ENCODE data around the gene TMEM263.
A peak's percentile ranks its signal among the peaks of the same experiment; 100 is the strongest.

The TMEM263 gene

GRCh38 chr12:106955377-106956047 is at the start of gene TMEM263:
Gene TMEM263, plus strand, starts transcription at chr12:106955907. Its CDS starts 11,210 bp downstream, at chr12:106967117.
- Histone ChIP-seq H3K27me3 (peaks cover 73% of the 10 kb centered on the region), H3K4me3 (ENCODE audit: low read depth in 1 of 2, low read length in 1 of 2) (peak within 1 kb of the TSS; percentile 61 to 75), H3K27ac (no peak within 1 kb of the TSS), H3K9me3 (no peaks in the 10 kb centered on the region), H3K36me3 (no peaks in the 10 kb centered on the region), H3K4me1 (ENCODE audit: control insufficient read depth in 1 of 2, insufficient read depth in 1 of 2, low read depth in 1 of 2, low read length in 1 of 2) (peaks cover 17% of the 10 kb centered on the region in 2 experiments)
- TF ChIP-seq CTCF (IDR thresholded peaks at IDR 0.05): no peak

- no peaks in the 10 kb centered on the region for H3K36me3 ChIP-seq
- no peak overlapping the region for H3K27ac ChIP-seq
- peaks cover 4% of the 10 kb centered on the region for H3K9me3 ChIP-seq
- no peak overlapping the region for H3K4me3 ChIP-seq (ENCODE audit: low read depth in 1 of 2, low read length in 1 of 2)
- no peak for TF ChIP-seq CTCF (IDR thresholded peaks at IDR 0.05)
- H3K27me3 ChIP-seq: peaks cover 95% of the 10 kb centered on the region
- H3K4me1 ChIP-seq (ENCODE audit: control insufficient read depth in 1 of 2, insufficient read depth in 1 of 2, low read depth in 1 of 2, low read length in 1 of 2): peaks cover 0 to 9% of the 10 kb centered on the region in 2 experiments
Observed at GRCh38 chr12:106906715-106907114, 49.0 kb upstream of the TMEM263 start.

GRCh38 chr12:106907411-106907810 is 48.3 kb upstream of the TMEM263 start:
- Histone ChIP-seq H3K36me3 (no peaks in the 10 kb centered on the region), H3K27me3 (peaks cover 95% of the 10 kb centered on the region), H3K27ac (no peak overlapping the region), H3K4me3 (ENCODE audit: low read depth in 1 of 2, low read length in 1 of 2) (no peak overlapping the region), H3K4me1 (ENCODE audit: control insufficient read depth in 1 of 2, insufficient read depth in 1 of 2, low read depth in 1 of 2, low read length in 1 of 2) (peaks cover 0 to 9% of the 10 kb centered on the region in 2 experiments), H3K9me3 (peaks cover 4% of the 10 kb centered on the region)
- TF ChIP-seq CTCF (IDR thresholded peaks at IDR 0.05): no peak

- no peaks in the 10 kb centered on the region for H3K36me3 ChIP-seq
- no peak for TF ChIP-seq CTCF (IDR thresholded peaks at IDR 0.05)
- H3K4me3 ChIP-seq (ENCODE audit: low read depth in 1 of 2, low read length in 1 of 2): no peak overlapping the region
- peaks cover 4% of the 10 kb centered on the region for H3K9me3 ChIP-seq
- peaks cover 0 to 9% of the 10 kb centered on the region in 2 experiments for H3K4me1 ChIP-seq (ENCODE audit: control insufficient read depth in 1 of 2, insufficient read depth in 1 of 2, low read depth in 1 of 2, low read length in 1 of 2)
- no peak overlapping the region for H3K27ac ChIP-seq
- H3K27me3 ChIP-seq: peaks cover 95% of the 10 kb centered on the region
Observed at GRCh38 chr12:106907846-106908245, 47.9 kb upstream of the TMEM263 start.

- Histone ChIP-seq H3K27me3 (peaks cover 95% of the 10 kb centered on the region), H3K4me3 (ENCODE audit: low read depth in 1 of 2, low read length in 1 of 2) (no peak overlapping the region), H3K4me1 (ENCODE audit: control insufficient read depth in 1 of 2, insufficient read depth in 1 of 2, low read depth in 1 of 2, low read length in 1 of 2) (peaks cover 0 to 5% of the 10 kb centered on the region in 2 experiments), H3K27ac (no peak overlapping the region), H3K9me3 (peaks cover 4% of the 10 kb centered on the region), H3K36me3 (no peaks in the 10 kb centered on the region)
- TF ChIP-seq CTCF (IDR thresholded peaks at IDR 0.05): no peak
Observed at GRCh38 chr12:106908561-106908960, 47.1 kb upstream of the TMEM263 start.

Measured in neutrophil (primary cell).